ENCODE data around the gene RASSF10. TPM values are rescaled to one million over a fixed set of nuclear protein-coding genes. Genes with fewer than 3 reads are reported as not detected.
A peak's percentile ranks its signal among the peaks of the same experiment; 100 is the strongest.
"Not testable (repeated sequence)": the region's sequence is repeated elsewhere in the genome, so short reads cannot be mapped to it uniquely, and the experiment has no call there.

The RASSF10 gene
- polyA plus RNA-seq, 5 donors: 13.5 to 20.3 (median 15.2) TPM

GRCh38 chr11:13016415-13016814, 7.3 kb downstream of the RASSF10 start:
- no peak for DNase-seq

DNA sequence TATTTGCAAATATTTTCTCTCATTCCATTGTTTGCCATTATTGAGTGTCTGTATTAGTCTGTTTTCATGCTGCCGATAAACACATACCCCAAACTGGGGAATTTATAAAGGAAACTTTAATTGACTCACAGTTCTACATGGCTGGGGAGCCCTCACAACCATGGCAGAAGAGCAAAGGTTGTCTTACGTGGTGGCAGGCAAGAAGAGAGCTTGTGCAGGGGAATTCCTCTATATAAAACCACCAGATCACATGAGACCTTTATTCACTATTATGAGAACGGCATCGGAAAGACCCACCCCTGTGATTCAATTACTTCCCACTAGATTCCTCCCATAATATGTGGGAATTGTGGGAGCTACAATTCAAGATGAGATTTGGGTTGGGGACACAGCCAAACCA, 10.2 kb downstream of the RASSF10 start:
- DNase-seq: no peak

DNA sequence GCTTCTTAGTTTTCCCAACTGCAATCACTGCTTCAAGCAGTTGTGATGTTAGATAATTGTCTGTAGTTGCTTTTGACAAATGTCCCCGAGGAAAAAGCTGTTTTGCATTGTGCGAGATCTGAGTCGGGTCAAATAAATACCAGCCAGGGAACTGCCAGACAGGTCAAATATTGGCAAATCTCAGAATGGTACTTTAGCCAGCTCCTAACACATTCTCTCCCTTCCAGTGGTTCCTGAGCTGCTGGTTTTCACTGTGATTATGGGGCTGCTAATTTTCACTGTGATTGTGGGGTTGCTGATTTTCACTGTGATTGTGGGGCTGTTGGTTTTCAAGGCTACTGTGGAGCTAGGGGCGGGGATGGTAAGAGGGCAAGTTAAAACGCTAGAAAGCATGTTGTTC, 14.3 kb downstream of the RASSF10 start:
- no peak for DNase-seq

DNA sequence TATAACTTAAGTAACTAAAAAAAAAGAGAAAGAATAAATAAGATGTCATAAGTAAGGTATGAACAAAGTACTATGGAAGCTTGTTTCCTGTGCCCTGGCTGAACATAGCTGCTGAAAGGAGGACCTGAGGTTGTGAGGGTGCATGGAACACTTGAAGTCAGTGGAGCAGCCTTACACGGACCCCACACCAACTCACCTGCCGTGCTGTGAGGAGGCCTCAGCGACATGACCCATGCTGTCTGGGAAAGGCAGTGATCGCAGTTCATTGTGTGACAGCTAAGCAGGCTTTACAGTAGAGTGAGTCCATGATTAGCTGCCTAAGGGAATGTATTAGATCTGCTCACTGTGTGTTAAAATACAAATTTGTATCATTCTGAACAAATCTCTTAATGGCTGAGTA, 17.6 kb downstream of the RASSF10 start:
- no peak for DNase-seq

DNA sequence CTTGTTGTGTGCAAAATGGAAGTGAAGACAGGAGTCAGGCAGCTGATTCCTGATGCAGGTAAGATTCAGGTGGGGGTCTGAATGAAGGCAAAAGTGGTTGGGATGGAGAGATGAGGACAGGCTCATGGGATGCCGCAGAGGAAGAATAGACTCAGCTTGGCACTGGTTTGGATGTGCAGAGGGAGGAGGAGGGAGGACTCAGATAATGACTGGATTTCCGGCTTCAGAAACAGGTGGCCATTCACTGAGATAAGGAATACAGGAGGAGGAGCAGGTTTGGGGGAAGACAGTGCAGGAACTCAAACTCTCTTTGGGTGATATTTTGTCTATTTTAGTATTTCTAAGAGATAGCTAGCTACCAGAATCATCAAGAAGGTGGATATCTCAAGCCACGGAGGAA, 19.2 kb downstream of the RASSF10 start:
- no peak for DNase-seq

DNA sequence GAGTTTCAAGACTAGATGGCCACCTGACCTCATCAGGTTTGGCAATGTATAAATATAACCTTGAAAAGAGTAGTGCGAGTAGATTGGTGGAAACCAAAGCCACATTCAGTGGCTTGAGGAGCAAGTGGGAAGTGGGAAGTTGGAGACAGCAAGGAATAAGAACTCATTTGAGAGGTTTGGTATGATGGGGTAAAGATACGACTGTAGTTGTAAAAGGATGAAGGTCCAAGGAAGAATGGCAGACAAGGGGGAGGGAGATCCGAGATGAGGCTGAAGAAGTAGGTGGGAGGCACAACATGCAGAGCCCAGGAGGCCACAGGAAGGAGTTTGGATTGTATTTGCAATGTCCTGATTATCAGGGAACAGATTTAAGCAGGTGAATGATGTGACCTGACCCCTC, 20.8 kb downstream of the RASSF10 start:
- no peak for DNase-seq

- no peak for DNase-seq
These were observed 21.7 kb downstream of the RASSF10 start for GRCh38 chr11:13030857-13031256.

GRCh38 chr11:13031349-13031748, 22.2 kb downstream of the RASSF10 start:
- no peak for DNase-seq

- DNase-seq: no peak
These were observed 24.8 kb downstream of the RASSF10 start for GRCh38 chr11:13033760-13034533.

DNA sequence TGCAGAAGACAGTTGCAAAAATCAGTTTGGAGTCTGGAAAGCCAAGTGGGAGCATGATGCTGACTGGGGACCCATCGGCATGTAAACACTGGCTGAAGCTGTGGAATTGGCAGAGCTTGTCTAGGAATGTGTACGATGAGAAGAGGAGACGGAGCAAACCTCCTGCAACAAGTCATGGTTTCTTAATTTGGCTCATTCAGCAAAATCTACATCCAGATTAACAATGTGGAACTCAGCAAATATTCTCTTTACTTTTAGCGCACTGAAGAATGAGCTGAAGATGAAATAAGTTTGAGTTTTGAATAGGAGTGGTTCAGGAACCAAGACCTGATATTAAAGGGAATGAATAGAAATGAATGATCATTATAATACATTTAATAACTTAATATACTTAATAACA, 26.6 kb downstream of the RASSF10 start:
- no peak for DNase-seq

DNA sequence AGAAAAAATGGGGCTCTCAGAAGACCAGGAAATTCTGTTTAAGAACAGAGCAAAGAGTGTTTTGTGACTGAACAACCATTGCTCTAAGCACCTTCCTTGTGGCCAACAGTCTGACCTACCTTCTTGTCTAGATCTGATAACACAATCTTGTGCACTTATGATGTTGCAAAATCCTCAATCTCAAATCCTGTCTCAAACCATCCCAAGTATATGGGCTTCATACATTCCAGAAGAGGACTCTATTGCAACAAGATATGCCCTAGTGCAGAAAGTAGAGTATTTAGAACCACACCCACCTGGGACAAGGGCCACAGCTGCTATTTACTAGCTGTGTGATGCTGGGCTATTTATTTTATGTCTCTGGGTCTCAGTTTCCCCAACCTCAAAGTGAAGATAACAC, 27.1 kb downstream of the RASSF10 start:
- DNase-seq: no peak

DNA sequence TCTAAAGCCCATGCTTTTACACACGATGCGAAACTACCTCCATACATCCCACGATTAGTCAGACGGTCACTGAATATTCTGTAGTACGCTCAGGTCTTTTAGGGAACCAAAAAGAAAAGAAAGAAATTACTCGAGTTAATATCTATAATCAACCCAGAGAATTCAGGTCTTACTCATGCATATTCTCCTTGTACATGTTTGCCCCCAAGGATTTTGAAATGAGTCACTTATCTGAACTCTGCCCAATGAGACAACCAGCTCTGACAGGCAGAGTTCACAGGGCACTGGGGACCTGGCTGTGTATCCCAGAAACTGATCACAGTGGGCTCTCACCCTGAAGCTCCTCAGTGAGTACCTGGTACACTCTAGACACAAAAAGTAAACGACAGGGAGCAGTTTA, 29.2 kb downstream of the RASSF10 start:
- no peak for DNase-seq

DNA sequence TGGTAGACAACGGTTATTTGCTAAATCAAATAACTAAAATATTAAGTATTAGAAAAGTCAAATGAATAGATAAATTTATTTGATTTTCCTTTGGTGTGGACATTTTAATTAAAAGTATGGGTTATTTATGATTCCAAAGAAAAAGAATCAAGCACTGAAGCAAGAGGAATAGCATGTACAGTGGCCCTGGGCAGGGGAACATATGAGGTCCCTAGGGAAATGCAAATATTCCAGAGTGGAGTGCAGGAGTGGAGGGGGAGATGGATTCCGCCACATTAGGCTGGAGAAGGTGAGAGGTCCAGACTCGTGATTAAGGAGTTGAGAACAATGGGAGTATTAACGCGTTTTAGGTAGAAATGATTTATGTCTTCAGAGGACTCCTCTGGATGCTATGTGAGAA, 30.0 kb downstream of the RASSF10 start:
- DNase-seq: no peak

DNA sequence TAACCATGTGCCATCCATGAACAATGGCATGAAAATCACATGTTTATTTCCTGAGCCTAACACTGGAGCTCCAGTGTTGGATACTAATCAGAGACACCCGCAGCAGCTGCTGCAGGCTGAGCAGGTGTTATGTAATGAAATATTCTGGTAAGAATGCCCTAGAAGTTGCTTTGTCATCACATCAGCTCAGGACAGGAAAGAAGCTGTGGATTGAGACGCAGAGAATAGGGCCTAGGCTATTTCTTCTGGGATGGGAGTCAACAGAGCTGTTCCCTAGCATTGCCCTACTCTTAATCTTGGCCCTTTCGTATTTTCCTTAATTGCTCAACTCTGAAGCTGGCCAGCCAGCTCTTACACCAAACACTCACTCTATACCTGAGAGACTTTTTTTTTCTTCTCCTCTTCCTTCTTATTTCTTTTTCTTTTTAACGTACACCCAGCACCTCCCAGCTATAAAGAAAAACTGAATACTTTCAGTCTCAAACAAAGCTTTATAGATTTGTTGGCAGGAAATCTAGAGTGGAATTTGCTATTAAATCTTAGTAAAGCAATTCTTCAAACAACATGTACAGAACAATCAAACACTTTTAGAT, 31.9 kb downstream of the RASSF10 start:
- no peak for DNase-seq

GRCh38 chr11:13042873-13043342, 33.8 kb downstream of the RASSF10 start:
- no peak for DNase-seq

GRCh38 chr11:13043912-13044628, 35.0 kb downstream of the RASSF10 start:
- DNase-seq: no peak

GRCh38 chr11:13045089-13045488, 36.0 kb downstream of the RASSF10 start:
- DNase-seq: not testable (repeated sequence)

- no peak for DNase-seq
These were observed 36.6 kb downstream of the RASSF10 start for GRCh38 chr11:13045734-13046133.

GRCh38 chr11:13046637-13047570, 37.8 kb downstream of the RASSF10 start:
- no peak for DNase-seq

DNA sequence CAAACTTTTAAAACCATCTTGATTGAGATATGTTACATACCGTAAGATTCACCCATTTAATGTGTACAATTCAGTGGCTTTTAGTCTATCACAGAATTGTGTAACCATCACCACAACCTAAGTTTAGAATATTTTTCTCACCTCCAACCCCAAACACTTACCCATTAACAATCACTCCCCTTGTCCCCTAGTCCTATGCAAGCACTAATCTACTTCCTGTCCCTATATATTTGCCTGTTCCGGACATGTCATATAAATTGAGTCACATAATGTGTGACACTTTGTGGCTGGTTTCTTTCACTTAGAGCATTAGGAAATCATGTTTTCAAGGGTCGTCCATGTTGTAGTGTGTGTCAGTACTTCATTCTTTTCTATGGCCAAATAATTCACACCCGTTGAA, 38.8 kb downstream of the RASSF10 start:
- DNase-seq: no peak

DNA sequence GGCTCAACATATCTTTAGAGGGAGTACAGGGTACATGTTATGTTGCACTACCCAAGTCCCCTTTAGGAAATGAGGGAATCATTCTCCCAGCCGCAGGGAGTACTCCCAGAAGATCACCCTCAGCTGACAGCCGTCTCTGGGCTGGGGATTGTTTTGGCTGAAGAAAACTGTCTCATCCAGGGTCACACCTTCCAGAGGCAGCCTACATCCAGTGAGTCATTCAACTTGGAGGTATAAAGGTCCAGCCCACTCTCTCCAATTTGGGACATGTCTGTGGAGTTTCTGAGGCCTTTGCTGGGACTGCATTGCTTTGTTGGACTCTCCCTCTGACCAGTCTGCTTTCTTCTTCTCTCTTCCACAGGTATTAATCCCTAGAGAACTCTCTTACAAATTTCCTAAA, 42.1 kb downstream of the RASSF10 start:
- no peak for DNase-seq

DNA sequence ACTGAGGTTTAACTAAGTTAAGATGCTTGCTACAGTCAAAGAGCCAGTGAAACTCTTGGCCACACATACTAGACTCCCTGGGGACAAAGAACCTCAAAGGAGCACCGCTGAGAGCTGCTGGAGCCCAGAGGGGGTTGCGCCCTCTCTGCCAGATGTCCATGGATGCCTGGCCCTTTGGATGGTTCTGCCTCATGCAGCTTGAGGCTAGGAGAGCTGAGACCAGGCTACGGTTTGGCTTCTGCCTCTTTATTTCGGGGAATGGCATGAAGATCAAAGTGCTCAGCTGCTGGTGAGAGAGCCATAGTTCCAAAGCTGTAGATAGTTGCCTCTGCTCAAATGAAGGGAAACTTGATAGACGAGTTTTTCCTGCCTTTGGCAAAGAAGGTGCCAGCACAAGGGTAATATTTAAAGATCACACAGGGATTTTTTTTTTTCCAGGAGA, 43.0 kb downstream of the RASSF10 start:
- peak; percentile 33 to 41 for DNase-seq

All from right lung (tissue), 5 donors.